Transverse colon (tissue), 3 donors: ENCODE results near the gene TDRD3.

Experiments used
- CTCF ChIP-seq, 5 experiments: fragments of 200-600 bp in 3 of 5; fragments of 450-650 bp in 2 of 5; sonication (generic) in 3 of 5; IDR thresholded peaks; 1 replicate in 2 of 5; 2 replicates in 3 of 5; pipeline ENCODE4 v1.5.1; 2016 to 2017; ENCODE audit warnings: antibody characterized with exemption in 5 of 5, inconsistent platforms in 3 of 5, mild to moderate bottlenecking in 2 of 5, moderate library complexity in 1 of 5
- POLR2A ChIP-seq: fragments of 450-650 bp; IDR thresholded peaks from one replicate; pipeline ENCODE4 v1.6.1; 2016; ENCODE audit warnings: antibody characterized with exemption, mild to moderate bottlenecking, moderate library complexity

- TF ChIP-seq CTCF (IDR thresholded peaks at IDR 0.05) = no peak
- TF ChIP-seq POLR2A = no peak
Observed at GRCh38 chr13:60386250-60386649, 10.8 kb upstream of the TDRD3 start.
